Colonic mucosa (tissue), 4 donors: Measurements from ENCODE around the gene SMC6. TPM values are rescaled to one million over a fixed set of nuclear protein-coding genes. Genes with fewer than 3 reads are reported as not detected.

Experiments used
- DNase-seq: peaks from one replicate; pipeline ENCODE4 v3.0.0-alpha.2; 2020
- H3K27ac ChIP-seq: fragments of 200-600 bp; one replicate; pipeline ENCODE4 v1.8.0; 2021
- H3K27me3 ChIP-seq: fragments of 200-600 bp; one replicate; pipeline ENCODE4 v1.8.0; 2021
- H3K36me3 ChIP-seq: fragments of 200-600 bp; one replicate; pipeline ENCODE4 v1.8.0; 2021
- H3K4me1 ChIP-seq: fragments of 200-600 bp; one replicate; pipeline ENCODE4 v1.8.0; 2021; ENCODE audit warnings: mild to moderate bottlenecking
- H3K4me3 ChIP-seq: fragments of 200-600 bp; one replicate; pipeline ENCODE4 v1.8.0; 2021
- H3K9ac ChIP-seq, 2 donors: one replicate each; pipeline ENCODE4 v1.7.0; 2013; ENCODE audit warnings: control low read depth in 2 of 2, low read depth in 2 of 2, low read length in 2 of 2
- H3K9me3 ChIP-seq: fragments of 200-600 bp; one replicate; pipeline ENCODE4 v1.8.0; 2021
- intact Hi-C: fragments of 100-400 bp; cut with DNase I; formaldehyde crosslinking; loops from one replicate; pipeline ENCODE4 v1.14.1; 2022
- total RNA-seq, 2 donors: library from RNA; stranded (reverse); fragmentation: NEBNext Ultra II Directional in 1 of 2; extraction: Animal tissue kit (Norgen Biotek cat#: 25700) in 1 of 2; gene quantifications; one replicate each; pipeline ENCODE4 v1.2.1, GENCODE V29; 2021
- TF ChIP-seq, protein P1 (sequence below): fragments of 200-600 bp; IDR thresholded peaks from one replicate; pipeline ENCODE4 v1.8.0; 2022; ENCODE audit warnings: antibody characterized with exemption, mild to moderate bottlenecking
- donor health status: healthy.
- donor health status: DM: no; HTN: no; CAD: no.
- donor health status: DM: no; HTN: no; CAD: no.

SMC6 gene
- total RNA-seq, 2 donors from 2014 or later, result 23.3 to 25.2 TPM

DNA sequence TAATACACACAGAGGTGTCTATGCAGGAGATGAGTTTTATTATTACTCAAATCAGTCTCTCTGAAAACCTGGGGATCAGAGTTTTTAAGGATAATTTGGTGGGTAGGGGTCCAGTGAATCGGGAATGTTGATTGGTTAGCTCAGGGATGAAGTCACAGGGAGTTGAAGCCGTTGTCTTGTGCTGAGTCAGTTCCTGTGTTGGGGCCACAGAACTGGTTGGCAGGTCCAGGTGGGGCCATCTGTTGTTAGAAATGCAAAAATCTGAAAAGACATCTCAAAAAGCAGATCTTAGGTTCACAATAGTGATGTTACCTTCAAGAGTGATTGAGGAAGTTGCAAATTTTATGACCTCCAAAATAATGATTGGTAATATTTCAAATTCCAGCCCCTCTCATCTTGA, 126.2 kb downstream of the SMC6 start:
- intact Hi-C loops, result no loop called here
- no peak overlapping the region for H3K9ac ChIP-seq
- TF ChIP-seq, protein P1, sequence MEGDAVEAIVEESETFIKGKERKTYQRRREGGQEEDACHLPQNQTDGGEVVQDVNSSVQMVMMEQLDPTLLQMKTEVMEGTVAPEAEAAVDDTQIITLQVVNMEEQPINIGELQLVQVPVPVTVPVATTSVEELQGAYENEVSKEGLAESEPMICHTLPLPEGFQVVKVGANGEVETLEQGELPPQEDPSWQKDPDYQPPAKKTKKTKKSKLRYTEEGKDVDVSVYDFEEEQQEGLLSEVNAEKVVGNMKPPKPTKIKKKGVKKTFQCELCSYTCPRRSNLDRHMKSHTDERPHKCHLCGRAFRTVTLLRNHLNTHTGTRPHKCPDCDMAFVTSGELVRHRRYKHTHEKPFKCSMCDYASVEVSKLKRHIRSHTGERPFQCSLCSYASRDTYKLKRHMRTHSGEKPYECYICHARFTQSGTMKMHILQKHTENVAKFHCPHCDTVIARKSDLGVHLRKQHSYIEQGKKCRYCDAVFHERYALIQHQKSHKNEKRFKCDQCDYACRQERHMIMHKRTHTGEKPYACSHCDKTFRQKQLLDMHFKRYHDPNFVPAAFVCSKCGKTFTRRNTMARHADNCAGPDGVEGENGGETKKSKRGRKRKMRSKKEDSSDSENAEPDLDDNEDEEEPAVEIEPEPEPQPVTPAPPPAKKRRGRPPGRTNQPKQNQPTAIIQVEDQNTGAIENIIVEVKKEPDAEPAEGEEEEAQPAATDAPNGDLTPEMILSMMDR, result no peak
- H3K27ac ChIP-seq, result no peak overlapping the region
- H3K9me3 ChIP-seq, result no peaks in the 10 kb centered on the region
- no peak overlapping the region for H3K4me3 ChIP-seq
- no peaks in the 10 kb centered on the region for H3K27me3 ChIP-seq
- DNase-seq, result no peak
- no peaks in the 10 kb centered on the region for H3K36me3 ChIP-seq
- H3K4me1 ChIP-seq, result no peaks in the 10 kb centered on the region

DNA sequence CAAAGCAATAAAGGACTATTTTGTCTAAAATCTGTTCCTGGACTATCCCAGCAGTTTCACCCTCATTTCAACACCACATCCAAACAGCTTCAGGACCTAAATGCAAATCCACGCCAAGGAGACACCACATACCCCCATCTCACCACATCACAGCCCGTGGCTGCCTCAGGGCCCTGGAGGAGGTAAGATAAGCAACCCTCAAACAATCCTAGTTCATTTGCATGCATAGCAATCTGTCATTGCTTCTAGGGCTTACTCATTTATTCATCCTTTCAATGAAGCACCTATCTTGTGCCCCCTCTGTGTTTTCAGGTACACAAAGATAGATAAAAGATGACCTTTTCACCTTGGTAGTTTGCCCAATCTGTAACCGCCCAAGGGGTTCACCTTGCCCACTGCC, 126.6 kb downstream of the SMC6 start:
- no peaks in the 10 kb centered on the region for H3K4me1 ChIP-seq
- no peak overlapping the region for H3K9ac ChIP-seq
- H3K9me3 ChIP-seq, result no peaks in the 10 kb centered on the region
- no peak overlapping the region for H3K4me3 ChIP-seq
- TF ChIP-seq, protein P1, result no peak
- no peak overlapping the region for H3K27ac ChIP-seq
- intact Hi-C loops, result no loop called here
- H3K36me3 ChIP-seq, result no peaks in the 10 kb centered on the region
- no peaks in the 10 kb centered on the region for H3K27me3 ChIP-seq
- no peak for DNase-seq

DNA sequence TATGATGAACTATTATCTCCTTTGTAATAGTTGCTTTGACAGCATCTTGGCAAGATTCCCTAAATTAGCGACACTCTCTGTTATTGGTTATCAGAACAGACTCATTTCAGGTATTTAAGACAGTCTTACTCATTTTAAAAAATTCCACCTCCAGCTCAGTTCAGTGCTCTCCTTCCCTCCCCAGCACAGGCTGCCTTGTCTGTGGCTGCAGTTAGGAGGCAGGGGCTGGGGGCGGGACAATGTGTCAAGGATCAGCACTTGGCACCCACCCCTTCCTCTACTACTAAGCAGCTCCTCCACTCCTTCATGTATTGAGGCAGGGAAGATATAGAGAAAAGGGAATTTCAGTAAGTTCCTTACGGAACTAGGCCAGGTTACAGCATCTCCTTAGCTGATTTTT, 128.2 kb downstream of the SMC6 start:
- TF ChIP-seq, protein P1, result no peak
- H3K27ac ChIP-seq, result no peak overlapping the region
- no peaks in the 10 kb centered on the region for H3K27me3 ChIP-seq
- no peaks in the 10 kb centered on the region for H3K4me1 ChIP-seq
- no peaks in the 10 kb centered on the region for H3K9me3 ChIP-seq
- H3K36me3 ChIP-seq, result no peaks in the 10 kb centered on the region
- H3K9ac ChIP-seq, result no peak overlapping the region
- no peak overlapping the region for H3K4me3 ChIP-seq
- DNase-seq, result no peak
- intact Hi-C loops, result no loop called here

DNA sequence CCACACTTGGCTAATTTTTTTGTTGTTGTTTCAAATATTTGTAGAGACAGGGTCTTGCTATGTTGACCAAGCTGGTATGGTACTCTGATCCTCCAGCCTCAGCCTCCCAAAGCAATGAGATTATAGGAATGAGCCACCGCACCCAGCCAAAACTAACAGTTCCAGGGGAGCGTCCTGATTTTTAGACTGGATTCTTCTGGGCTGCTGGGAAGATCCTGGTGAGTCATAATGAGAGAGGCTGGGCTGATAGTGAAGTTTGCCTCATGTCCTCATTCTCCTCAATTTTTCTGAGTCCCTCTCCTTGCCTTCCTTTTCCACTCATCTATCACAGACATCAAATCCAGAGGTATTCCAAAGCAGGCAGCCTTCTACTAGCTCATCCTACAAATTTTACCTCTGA, 131.8 kb downstream of the SMC6 start:
- intact Hi-C loops, result no loop called here
- TF ChIP-seq, protein P1, result no peak
- no peak for DNase-seq
- no peaks in the 10 kb centered on the region for H3K4me1 ChIP-seq
- H3K27ac ChIP-seq, result no peak overlapping the region
- H3K4me3 ChIP-seq, result no peak overlapping the region
- no peak overlapping the region for H3K9ac ChIP-seq
- no peaks in the 10 kb centered on the region for H3K27me3 ChIP-seq
- H3K36me3 ChIP-seq, result no peaks in the 10 kb centered on the region
- no peaks in the 10 kb centered on the region for H3K9me3 ChIP-seq

GRCh38 chr2:17620841-17621240, 132.8 kb downstream of the SMC6 start:
- no peak for DNase-seq
- TF ChIP-seq, protein P1, result no peak
- intact Hi-C loops, result no loop called here

DNA sequence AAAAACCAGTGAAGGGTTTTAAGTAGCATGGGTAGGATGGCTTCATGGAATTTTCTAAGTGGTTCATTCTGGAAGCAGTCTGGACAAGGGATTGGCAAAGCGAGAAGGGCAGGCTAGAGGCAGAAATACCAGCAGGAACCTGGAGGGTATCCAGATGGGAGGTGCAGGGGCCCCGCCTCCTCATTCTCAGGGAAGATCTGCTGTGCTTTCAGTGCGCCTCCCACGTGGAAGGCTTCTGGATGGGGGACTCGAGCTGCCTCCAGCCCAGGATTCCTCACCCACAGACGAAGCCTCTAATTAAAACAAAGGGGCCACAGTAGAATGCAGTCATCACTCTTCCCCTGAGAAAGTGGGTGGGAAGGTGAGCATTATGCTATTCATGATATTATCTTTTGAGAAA, 133.3 kb downstream of the SMC6 start:
- H3K9me3 ChIP-seq, result no peaks in the 10 kb centered on the region
- TF ChIP-seq, protein P1, result no peak
- no peak overlapping the region for H3K9ac ChIP-seq
- H3K36me3 ChIP-seq, result no peaks in the 10 kb centered on the region
- H3K4me3 ChIP-seq, result no peak overlapping the region
- H3K4me1 ChIP-seq, result no peaks in the 10 kb centered on the region
- intact Hi-C loops, result no loop called here
- no peak overlapping the region for H3K27ac ChIP-seq
- H3K27me3 ChIP-seq, result no peaks in the 10 kb centered on the region
- DNase-seq, result peak; percentile 26

More at GRCh38 chr2:17620841-17621240, 132.8 kb downstream of the SMC6 start:
- Histone ChIP-seq H3K9ac (no peak overlapping the region), H3K27ac (no peak overlapping the region), H3K36me3 (no peaks in the 10 kb centered on the region), H3K27me3 (no peaks in the 10 kb centered on the region), H3K4me3 (no peak overlapping the region), H3K9me3 (no peaks in the 10 kb centered on the region), H3K4me1 (no peaks in the 10 kb centered on the region)
